Measurements from ENCODE around the gene TTYH2. TPM values are rescaled to one million over a fixed set of nuclear protein-coding genes. Genes with fewer than 3 reads are reported as not detected.

Gene TTYH2
- total RNA-seq, 1 donor from 2014 or later, result 16.8 TPM

DNA sequence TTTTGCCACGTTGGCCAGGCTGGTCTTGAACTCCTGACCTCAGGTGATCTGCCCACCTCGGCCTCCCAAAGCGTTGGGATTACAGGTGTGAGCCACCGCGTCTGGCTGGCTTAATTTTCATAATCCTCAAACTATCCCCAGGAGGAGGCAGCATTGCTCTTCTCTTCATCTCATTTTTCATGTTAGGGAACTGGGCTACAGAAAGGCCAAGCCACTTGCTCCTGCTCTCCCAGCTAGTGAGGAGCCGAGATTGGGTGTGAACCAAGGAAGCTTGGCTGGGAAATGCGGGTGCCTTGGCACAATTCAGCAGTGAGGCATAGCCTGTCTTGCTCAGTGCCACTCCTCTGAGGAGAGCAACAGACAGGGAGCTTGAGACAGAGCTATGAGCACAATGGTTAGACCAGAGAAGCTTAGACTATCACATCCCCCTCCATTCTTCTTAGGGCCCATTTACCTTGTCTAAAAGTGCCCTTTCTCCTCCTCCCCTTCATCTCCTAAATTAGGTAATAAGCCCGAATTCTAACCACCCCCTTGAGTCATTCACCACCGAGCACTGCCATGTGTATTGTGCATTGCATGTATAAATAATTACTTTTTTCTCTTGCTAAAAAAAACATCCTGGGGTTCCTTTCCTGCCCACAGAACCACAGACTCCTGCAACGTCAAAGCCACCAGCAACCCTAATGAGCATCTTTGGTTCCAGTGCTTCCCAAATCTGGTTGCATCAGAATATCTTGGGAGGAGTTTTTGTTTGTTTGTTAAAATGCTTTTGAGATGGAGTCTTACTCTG is 92.7 kb downstream of the TTYH2 start:
- H3K36me3 Mint-ChIP-seq, result no peaks in the 10 kb centered on the region
- no peak for DNase-seq (ENCODE audit: low spot score in 2 of 2, unreplicated experiment in 2 of 2)
- H3K9me3 Mint-ChIP-seq, result no peaks in the 10 kb centered on the region
- no peak overlapping the region for H3K27ac Mint-ChIP-seq
- no peak overlapping the region for H3K4me3 Mint-ChIP-seq
- TF ChIP-seq CTCF (IDR thresholded peaks at IDR 0.05; ENCODE audit: unreplicated experiment), result no peak
- peaks cover 13% of the 10 kb centered on the region for H3K27me3 Mint-ChIP-seq (ENCODE audit: low read depth)
- no peaks in the 10 kb centered on the region for H3K4me1 Mint-ChIP-seq

GRCh38 chr17:74307984-74308773 is 94.8 kb downstream of the TTYH2 start:
- Mint-ChIP-seq H3K27ac (no peak overlapping the region), H3K4me3 (no peak overlapping the region), H3K27me3 (ENCODE audit: low read depth) (peaks cover 15% of the 10 kb centered on the region), H3K4me1 (no peaks in the 10 kb centered on the region), H3K9me3 (peaks cover 6% of the 10 kb centered on the region), H3K36me3 (no peaks in the 10 kb centered on the region)
- no peak for DNase-seq (ENCODE audit: low spot score in 2 of 2, unreplicated experiment in 2 of 2)
- TF ChIP-seq CTCF (IDR thresholded peaks at IDR 0.05; ENCODE audit: unreplicated experiment), result no peak

- no peak overlapping the region for H3K4me3 Mint-ChIP-seq
- TF ChIP-seq CTCF (IDR thresholded peaks at IDR 0.05; ENCODE audit: unreplicated experiment), result no peak
- H3K36me3 Mint-ChIP-seq, result no peaks in the 10 kb centered on the region
- H3K4me1 Mint-ChIP-seq, result no peaks in the 10 kb centered on the region
- peaks cover 6% of the 10 kb centered on the region for H3K9me3 Mint-ChIP-seq
- H3K27me3 Mint-ChIP-seq (ENCODE audit: low read depth), result peaks cover 19% of the 10 kb centered on the region
- no peak for DNase-seq (ENCODE audit: low spot score in 2 of 2, unreplicated experiment in 2 of 2)
- H3K27ac Mint-ChIP-seq, result no peak overlapping the region
Measured at GRCh38 chr17:74309902-74310301, 96.5 kb downstream of the TTYH2 start.

Other genes starting within 250 kb of the TTYH2 start
- 1,016 to 1,079 TPM (median 1,046 TPM) in 3 replicates for gene RPL38, start 9.9 kb upstream of the TTYH2 start, total RNA-seq
- gene DNAI2, start 60.7 kb downstream of the TTYH2 start, total RNA-seq, result 0.18 TPM in 1 of 3 replicates, not detected in the others
- not detected in 3 replicates for gene KIF19, start 112.7 kb downstream of the TTYH2 start, total RNA-seq
- 0.11 to 0.16 TPM in 2 of 3 replicates, not detected in the other for gene BTBD17, start 148.3 kb downstream of the TTYH2 start, total RNA-seq
- gene GPR142, start 153.9 kb downstream of the TTYH2 start, total RNA-seq, result 0.18 TPM in 1 of 3 replicates, not detected in the others
- 37.2 to 44.2 TPM (median 38.7 TPM) in 3 replicates for gene GPRC5C, start 218.5 kb downstream of the TTYH2 start, total RNA-seq